Measurements from ENCODE around the gene CHRND.

Gene CHRND

GRCh38 chr2:232533944-232534710, 8.2 kb downstream of the CHRND start:
- TF ChIP-seq FOXM1 (IDR thresholded peaks at IDR 0.05; ENCODE audit: borderline replicate concordance, low read depth) (no peak), MAX (IDR thresholded peaks at IDR 0.05) (no peak), REST (IDR thresholded peaks at IDR 0.05; ENCODE audit: low read depth) (no peak), YY1 (IDR thresholded peaks at IDR 0.05; ENCODE audit: low read depth) (no peak), RAD21 (IDR thresholded peaks at IDR 0.05; ENCODE audit: low read depth) (no peak), EP300 (IDR thresholded peaks at IDR 0.05; ENCODE audit: borderline replicate concordance) (no peak), TEAD4 (IDR thresholded peaks at IDR 0.05) (no peak), NFIC (IDR thresholded peaks at IDR 0.05) (no peak), CREB1 (IDR thresholded peaks at IDR 0.05; ENCODE audit: low read depth) (no peak), TAF1 (IDR thresholded peaks at IDR 0.05; ENCODE audit: low read depth) (no peak), ZBTB7A (IDR thresholded peaks at IDR 0.05; ENCODE audit: low read depth) (no peak), CEBPB (IDR thresholded peaks at IDR 0.05) (no peak), TCF12 (IDR thresholded peaks at IDR 0.05; ENCODE audit: low read depth) (no peak), EGR1 (IDR thresholded peaks at IDR 0.05) (no peak), USF1 (IDR thresholded peaks at IDR 0.05) (no peak)

GRCh38 chr2:232534940-232535651, 9.1 kb downstream of the CHRND start:
- TF ChIP-seq REST (IDR thresholded peaks at IDR 0.05; ENCODE audit: low read depth) (no peak), FOXM1 (IDR thresholded peaks at IDR 0.05; ENCODE audit: borderline replicate concordance, low read depth) (no peak), MAX (IDR thresholded peaks at IDR 0.05) (no peak), RAD21 (IDR thresholded peaks at IDR 0.05; ENCODE audit: low read depth) (no peak), EP300 (IDR thresholded peaks at IDR 0.05; ENCODE audit: borderline replicate concordance) (no peak), CREB1 (IDR thresholded peaks at IDR 0.05; ENCODE audit: low read depth) (no peak)

DNA sequence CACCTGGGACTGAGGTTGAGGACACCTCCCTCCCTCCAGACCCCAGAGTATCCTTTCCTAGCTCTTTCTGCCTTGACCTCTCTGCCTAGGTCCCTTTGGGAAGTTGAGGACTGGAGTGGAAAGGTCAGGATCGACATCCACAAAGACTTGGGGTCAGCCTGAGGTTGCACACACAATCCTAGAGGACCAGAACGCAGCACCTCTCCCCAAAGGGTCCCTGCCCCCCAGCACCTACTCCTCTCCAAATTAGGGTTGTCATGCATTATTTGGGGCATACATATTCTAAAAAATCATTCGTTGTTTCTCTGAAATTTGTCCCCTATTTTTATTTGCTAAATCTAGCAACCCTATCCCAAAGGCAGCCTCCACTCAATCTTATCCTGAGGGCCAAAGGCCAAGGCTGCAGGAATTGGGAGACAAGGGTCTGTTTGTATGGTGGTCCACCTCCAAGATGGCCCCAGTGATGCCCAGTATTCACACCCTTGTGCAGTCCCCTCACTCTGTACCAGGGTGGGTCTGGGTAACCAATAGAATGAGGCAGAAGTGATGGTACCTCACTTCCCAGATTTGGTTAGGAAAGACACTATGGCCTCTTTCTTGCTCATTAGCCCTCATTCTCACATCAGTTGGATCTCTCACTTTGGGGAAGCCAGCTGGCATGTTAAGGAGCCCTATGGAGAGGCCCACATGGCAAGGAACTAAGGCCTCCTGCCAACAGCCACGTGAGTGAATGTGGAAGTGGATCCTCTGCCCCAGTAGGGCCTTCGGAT, 10.0 kb downstream of the CHRND start:
- TF ChIP-seq MAX (IDR thresholded peaks at IDR 0.05) (no peak), TCF12 (IDR thresholded peaks at IDR 0.05; ENCODE audit: low read depth) (no peak), TEAD4 (IDR thresholded peaks at IDR 0.05) (no peak), CEBPB (IDR thresholded peaks at IDR 0.05) (no peak)

DNA sequence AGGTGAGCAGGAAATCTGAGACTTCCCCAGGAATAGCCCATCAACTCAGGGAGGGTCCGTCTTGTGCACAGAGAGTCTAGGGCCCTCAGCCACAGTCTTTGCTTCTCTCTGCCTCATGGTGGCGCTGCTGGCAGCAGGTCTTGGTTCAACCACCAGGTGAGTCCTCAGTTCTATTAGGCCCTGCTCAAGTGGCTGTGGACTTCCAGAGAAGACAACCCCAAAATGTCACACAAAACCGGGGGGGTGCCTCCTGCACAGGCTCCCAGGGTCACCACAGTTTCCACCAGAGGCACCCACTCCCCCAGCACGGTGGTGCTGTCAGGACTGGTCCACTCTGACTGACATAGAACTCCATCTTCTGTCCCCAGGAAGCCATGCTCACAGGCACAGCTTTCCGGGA, 11.1 kb downstream of the CHRND start:
- TF ChIP-seq RAD21 (IDR thresholded peaks at IDR 0.05; ENCODE audit: low read depth) (peak; percentile 38), NFIC (IDR thresholded peaks at IDR 0.05) (no peak), CREB1 (IDR thresholded peaks at IDR 0.05; ENCODE audit: low read depth) (no peak), MAX (IDR thresholded peaks at IDR 0.05) (no peak), TCF12 (IDR thresholded peaks at IDR 0.05; ENCODE audit: low read depth) (no peak), TAF1 (IDR thresholded peaks at IDR 0.05; ENCODE audit: low read depth) (no peak), EP300 (IDR thresholded peaks at IDR 0.05; ENCODE audit: borderline replicate concordance) (no peak), YY1 (IDR thresholded peaks at IDR 0.05; ENCODE audit: low read depth) (no peak)

DNA sequence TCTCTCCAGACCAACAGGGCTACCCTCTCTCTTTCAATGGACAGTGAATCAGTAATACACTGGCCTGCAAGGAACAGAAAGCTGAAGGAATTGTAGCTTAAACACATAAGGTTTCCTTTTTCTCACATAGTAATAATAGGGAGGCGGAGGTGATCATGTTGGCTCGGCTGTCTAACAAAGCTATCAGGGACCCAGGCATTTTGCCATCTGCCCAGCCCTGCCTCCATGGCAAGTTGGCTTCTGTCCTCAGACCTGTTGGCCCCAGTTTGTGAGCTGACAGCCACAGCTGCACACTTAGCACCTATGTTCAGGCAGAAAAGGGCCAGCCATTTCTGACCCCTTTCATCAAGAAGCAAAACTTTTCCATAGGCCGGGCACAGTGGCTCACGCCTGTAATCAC, 11.5 kb downstream of the CHRND start:
- TF ChIP-seq YY1 (IDR thresholded peaks at IDR 0.05; ENCODE audit: low read depth) (no peak), EP300 (IDR thresholded peaks at IDR 0.05; ENCODE audit: borderline replicate concordance) (no peak), TCF12 (IDR thresholded peaks at IDR 0.05; ENCODE audit: low read depth) (no peak), TEAD4 (IDR thresholded peaks at IDR 0.05) (no peak), TAF1 (IDR thresholded peaks at IDR 0.05; ENCODE audit: low read depth) (no peak)
